GM23338 (cell line): ENCODE results near the gene MTHFR. TPM values are rescaled to one million over a fixed set of nuclear protein-coding genes. Genes with fewer than 3 reads are reported as not detected.

Experiments used
- ATAC-seq: fragments of 200-7000 bp; cut with Tn5 transposase; 3 replicates; pipeline ENCODE4 v1.9.1; 2020
- DNase-seq: peaks from one replicate; pipeline ENCODE4 v3.0.0-alpha.2; 2015; ENCODE audit warnings: low spot score
- H2AFZ ChIP-seq: fragments of 200-600 bp; sonication (generic); 2 replicates; pipeline ENCODE4 v1.8.0; 2016; ENCODE audit warnings: antibody characterized with exemption, mild to moderate bottlenecking, moderate library complexity
- H3F3A ChIP-seq: fragments of 200-600 bp; sonication (generic); replicated peaks from 2 replicates; pipeline ENCODE4 v1.8.0; 2017; ENCODE audit warnings: antibody characterized with exemption, mixed run types, low read depth
- H3K27ac ChIP-seq: fragments of 200-600 bp; sonication (generic); 2 replicates; pipeline ENCODE4 v1.6.1; 2016; ENCODE audit warnings: low read depth
- H3K27me3 ChIP-seq: fragments of 200-600 bp; sonication (generic); 2 replicates; pipeline ENCODE4 v1.8.0; 2016; ENCODE audit warnings: mild to moderate bottlenecking, mixed run types, moderate library complexity; ENCODE audit not compliant: insufficient read depth
- H3K36me3 ChIP-seq: fragments of 200-600 bp; sonication (generic); 2 replicates; pipeline ENCODE4 v1.8.0; 2016; ENCODE audit warnings: mild to moderate bottlenecking; ENCODE audit not compliant: insufficient read depth
- H3K4me1 ChIP-seq: fragments of 200-600 bp; sonication (generic); 2 replicates; pipeline ENCODE4 v1.8.0; 2016; ENCODE audit warnings: mild to moderate bottlenecking, moderate library complexity; ENCODE audit not compliant: insufficient read depth
- H3K4me2 ChIP-seq: fragments of 200-600 bp; sonication (generic); 2 replicates; pipeline ENCODE4 v1.7.1; 2017; ENCODE audit warnings: mixed run types
- H3K4me3 ChIP-seq: fragments of 200-600 bp; sonication (generic); 2 replicates; pipeline ENCODE4 v1.6.1; 2016; ENCODE audit warnings: mixed run types
- H3K79me2 ChIP-seq: fragments of 200-600 bp; sonication (generic); replicated peaks from 2 replicates; pipeline ENCODE4 v1.8.0; 2017; ENCODE audit warnings: mild to moderate bottlenecking; ENCODE audit not compliant: insufficient read depth
- H3K9me2 ChIP-seq: fragments of 200-600 bp; sonication (generic); 2 replicates; pipeline ENCODE4 v1.8.0; 2017; ENCODE audit not compliant: insufficient read depth
- H4K20me1 ChIP-seq: fragments of 200-600 bp; sonication (generic); replicated peaks from 2 replicates; pipeline ENCODE4 v1.8.0; 2017; ENCODE audit warnings: mild to moderate bottlenecking; ENCODE audit not compliant: insufficient read depth
- H3K27ac Mint-ChIP-seq: 2 replicates; pipeline ENCODE4 v1.8.0; 2020; ENCODE audit warnings: inconsistent platforms, mild to moderate bottlenecking, moderate library complexity, mixed read lengths
- H3K27me3 Mint-ChIP-seq: 3 replicates; pipeline ENCODE4 v1.8.0; 2022; ENCODE audit warnings: low read depth, mild to moderate bottlenecking, moderate library complexity, mixed read lengths, inconsistent platforms; ENCODE audit not compliant: insufficient read depth, poor library complexity
- H3K36me3 Mint-ChIP-seq: 3 replicates; pipeline ENCODE4 v1.8.0; 2021; ENCODE audit warnings: low read depth, mild to moderate bottlenecking, inconsistent platforms, moderate library complexity, mixed read lengths
- H3K4me1 Mint-ChIP-seq: 3 replicates; pipeline ENCODE4 v1.8.0; 2020; ENCODE audit warnings: mild to moderate bottlenecking, inconsistent platforms, mixed read lengths
- H3K4me3 Mint-ChIP-seq: 3 replicates; pipeline ENCODE4 v1.8.0; 2021; ENCODE audit warnings: moderate library complexity, mild to moderate bottlenecking, inconsistent platforms, mixed read lengths
- H3K9me3 Mint-ChIP-seq: 3 replicates; pipeline ENCODE4 v1.8.0; 2020; ENCODE audit warnings: moderate library complexity, mild to moderate bottlenecking, inconsistent platforms, mixed read lengths
- CREB1 ChIP-seq: fragments of 250-450 bp; sonication (Bioruptor Pico); IDR thresholded peaks from 2 replicates; pipeline ENCODE4 v1.5.0; 2020; ENCODE audit warnings: low read depth, mild to moderate bottlenecking, moderate library complexity
- CTCF ChIP-seq, 2 experiments: fragments of 200-600 bp in 1 of 2; sonication (generic) in 1 of 2; conservative IDR thresholded peaks; 2 replicates each; pipeline versions ENCODE4 v1.5.1 to v1.6.1; 2016 to 2017; ENCODE audit warnings: antibody characterized with exemption in 2 of 2, low read depth in 2 of 2, mild to moderate bottlenecking in 2 of 2, moderate library complexity in 1 of 2
- ETS1 ChIP-seq: IDR thresholded peaks from 2 replicates; pipeline ENCODE4 v1.6.1; 2016; ENCODE audit warnings: antibody characterized with exemption
- EZH2 ChIP-seq: fragments of 200-600 bp; sonication (generic); IDR thresholded peaks from one replicate; pipeline ENCODE4 v1.8.0; 2017; ENCODE audit warnings: antibody characterized with exemption, mild to moderate bottlenecking, low read depth; ENCODE audit not compliant: unreplicated experiment
- EZH2phosphoT487 ChIP-seq: fragments of 200-600 bp; sonication (generic); IDR thresholded peaks from one replicate; pipeline ENCODE4 v1.8.1; 2018; ENCODE audit warnings: antibody characterized with exemption; ENCODE audit not compliant: unreplicated experiment
- JUNB ChIP-seq: IDR thresholded peaks from one replicate; pipeline ENCODE4 v1.6.1; 2016; ENCODE audit warnings: antibody characterized with exemption; ENCODE audit not compliant: unreplicated experiment
- NANOG ChIP-seq: IDR thresholded peaks from 2 replicates; pipeline ENCODE4 v1.6.1; 2016; ENCODE audit warnings: antibody characterized with exemption, borderline replicate concordance
- POLR2AphosphoS5 ChIP-seq: IDR thresholded peaks from 2 replicates; pipeline ENCODE4 v1.6.1; 2016; ENCODE audit warnings: antibody characterized with exemption, low read depth
- REST ChIP-seq: IDR thresholded peaks from one replicate; pipeline ENCODE4 v1.6.1; 2018; ENCODE audit warnings: antibody characterized with exemption; ENCODE audit not compliant: unreplicated experiment
- STAT1 ChIP-seq: IDR thresholded peaks from one replicate; pipeline ENCODE4 v1.6.1; 2016; ENCODE audit warnings: antibody characterized with exemption; ENCODE audit not compliant: unreplicated experiment
- ZNF114 ChIP-seq: fragments of 250-450 bp; sonication (Bioruptor Pico); IDR thresholded peaks from 2 replicates; pipeline ENCODE4 v1.5.0; 2020; ENCODE audit warnings: mild to moderate bottlenecking, moderate library complexity
- ZNF331 ChIP-seq: fragments of 250-450 bp; sonication (Bioruptor Pico); IDR thresholded peaks from 2 replicates; pipeline ENCODE4 v1.5.0; 2020; ENCODE audit warnings: low read depth, mild to moderate bottlenecking, moderate library complexity
- ZNF462 ChIP-seq: fragments of 250-450 bp; sonication (Bioruptor Pico); IDR thresholded peaks from 2 replicates; pipeline ENCODE4 v1.5.0; 2020; ENCODE audit warnings: mild to moderate bottlenecking, moderate library complexity
- polyA plus RNA-seq: library from polyadenylated mRNA; unstranded; fragments of >200 nt; fragmentation: Nextera tagmentation; extraction: Ambion mirVana; gene quantifications from 2 replicates; pipeline ENCODE4 v1.2.1, GENCODE V29; 2016
- total RNA-seq: library from RNA; depleted of rRNA; stranded (reverse); fragments of >200 nt; shearing (Covaris generic); gene quantifications from 2 replicates; pipeline ENCODE4 v1.2.3, GENCODE V29; 2014

The MTHFR gene
- total and polyA plus RNA-seq, 2 experiments from 2014 or later: 6.9 to 21.6 TPM

GRCh38 chr1:11740258-11741192 lies 65.2 kb downstream of the MTHFR start:
- Histone ChIP-seq H3K4me1 (peaks cover 23% of the 10 kb centered on the region), H4K20me1 (peaks cover 5% of the 10 kb centered on the region), H3K4me2 (no peak overlapping the region), H3K27me3 (no peaks in the 10 kb centered on the region), H2AFZ (no peak overlapping the region), H3K4me3 (no peak overlapping the region), H3K9me2 (no peaks in the 10 kb centered on the region), H3K36me3 (no peaks in the 10 kb centered on the region), H3K79me2 (peaks cover 12% of the 10 kb centered on the region), H3K27ac (no peak overlapping the region), H3F3A (peaks cover 16% of the 10 kb centered on the region; the same call in 1 of the 2 replicates)
- TF ChIP-seq CTCF (conservative IDR thresholded peaks at IDR 0.05; ENCODE audit: low read depth in 2 of 2): no peak
- no peak for TF ChIP-seq REST
- no peak for TF ChIP-seq NANOG
- TF ChIP-seq EZH2phosphoT487: no peak
- no peak for TF ChIP-seq ZNF114 (CRISPR knock-in tag)
- TF ChIP-seq ZNF462 (CRISPR knock-in tag): no peak
- no peak for TF ChIP-seq ETS1
- no peak for TF ChIP-seq STAT1
- no peak for TF ChIP-seq CREB1 (CRISPR knock-in tag)
- no peak for TF ChIP-seq JUNB
- no peak for TF ChIP-seq ZNF331 (CRISPR knock-in tag)
- no peak for TF ChIP-seq EZH2
- TF ChIP-seq POLR2AphosphoS5: no peak
- H3K4me1 Mint-ChIP-seq: peaks cover 33% of the 10 kb centered on the region
- no peaks in the 10 kb centered on the region; the same call in 2 of the 3 replicates for H3K36me3 Mint-ChIP-seq
- H3K9me3 Mint-ChIP-seq: no peaks in the 10 kb centered on the region; the same call in 2 of the 3 replicates
- ATAC-seq: no peak
- DNase-seq: no peak
- H3K27me3 Mint-ChIP-seq: peaks cover 16% of the 10 kb centered on the region
- H3K27ac Mint-ChIP-seq: no peak overlapping the region
- no peak overlapping the region for H3K4me3 Mint-ChIP-seq
